CD4-positive, alpha-beta T cell (primary cell): ENCODE measurements around the gene PEX3. TPM values are rescaled to one million over a fixed set of nuclear protein-coding genes. Genes with fewer than 3 reads are reported as not detected.

Experiments used
- ATAC-seq: fragments of 200-7000 bp; cut with Tn5 transposase; one replicate; pipeline ENCODE4 v1.10.0; 2022; ENCODE audit warnings: mild to moderate bottlenecking; ENCODE audit not compliant: poor library complexity
- CTCF ChIA-PET: fragments of 350-600 bp; sonication (Branson Sonifier 250); formaldehyde crosslinking; loops from one replicate; lab custom pipeline; 2021; ENCODE audit warnings: antibody characterized with exemption, inconsistent platforms; lab: Charles Lee
- POLR2A ChIA-PET: fragments of 350-600 bp; sonication (Branson Sonifier 250); formaldehyde crosslinking; loops from one replicate; lab custom pipeline; 2021; ENCODE audit warnings: antibody characterized with exemption, inconsistent platforms; lab: Charles Lee
- DNase-seq, 14 experiments: peaks; one replicate each; pipeline ENCODE4 v3.0.0-alpha.2; 2013 to 2020; ENCODE audit warnings: mixed read lengths in 2 of 14
- H3K27ac ChIP-seq, 2 donors: one replicate each; pipeline versions ENCODE4 v1.5.1 to v1.7.0; 2013; ENCODE audit warnings: low read length in 2 of 2, low read depth in 1 of 2, mild to moderate bottlenecking in 1 of 2
- H3K27me3 ChIP-seq, 2 experiments: 1 replicate in 1 of 2; 2 replicates in 1 of 2; pipeline versions ENCODE4 v1.6.1 to v1.7.0; 2013; ENCODE audit warnings: low read length in 2 of 2, control low read depth in 1 of 2, mild to moderate bottlenecking in 1 of 2, moderate library complexity in 1 of 2; ENCODE audit not compliant: insufficient read depth in 2 of 2, control insufficient read depth in 1 of 2
- H3K36me3 ChIP-seq: one replicate; pipeline ENCODE4 v1.6.1; 2013; ENCODE audit warnings: low read length, control low read depth; ENCODE audit not compliant: insufficient read depth
- H3K4me1 ChIP-seq: one replicate; pipeline ENCODE4 v1.6.1; 2013; ENCODE audit warnings: low read length, control low read depth; ENCODE audit not compliant: insufficient read depth
- H3K4me3 ChIP-seq: one replicate; pipeline ENCODE4 v1.5.1; 2013; ENCODE audit warnings: mild to moderate bottlenecking, low read length, moderate library complexity
- H3K9me3 ChIP-seq, 2 experiments: 1 replicate in 1 of 2; 2 replicates in 1 of 2; pipeline versions ENCODE4 v1.6.1 to v1.7.0; 2013; ENCODE audit warnings: low read length in 2 of 2, mild to moderate bottlenecking in 2 of 2, control low read depth in 1 of 2, moderate library complexity in 1 of 2; ENCODE audit not compliant: control insufficient read depth in 1 of 2, insufficient read depth in 1 of 2
- H3K27ac Mint-ChIP-seq: one replicate; pipeline ENCODE4 v1.8.0; 2020; ENCODE audit warnings: mixed read lengths
- H3K27me3 Mint-ChIP-seq: one replicate; pipeline ENCODE4 v1.8.0; 2021; ENCODE audit warnings: mixed read lengths
- H3K36me3 Mint-ChIP-seq: one replicate; pipeline ENCODE4 v1.8.0; 2021; ENCODE audit warnings: low read depth, mixed read lengths
- H3K4me1 Mint-ChIP-seq: one replicate; pipeline ENCODE4 v1.8.0; 2021; ENCODE audit warnings: low read depth, mixed read lengths
- H3K4me3 Mint-ChIP-seq: one replicate; pipeline ENCODE4 v1.8.0; 2020; ENCODE audit warnings: mild to moderate bottlenecking, mixed read lengths
- H3K9me3 Mint-ChIP-seq: one replicate; pipeline ENCODE4 v1.8.0; 2020; ENCODE audit warnings: mixed read lengths
- CTCF ChIP-seq: fragments of 200-600 bp; IDR thresholded peaks from one replicate; pipeline ENCODE4 v1.8.0; 2022; ENCODE audit warnings: antibody characterized with exemption, mild to moderate bottlenecking
- intact Hi-C, 2 experiments: fragments of 100-400 bp; cut with DNase I in 1 of 2; cut with micrococcal nuclease in 1 of 2; formaldehyde crosslinking; loops; one replicate each; pipeline versions ENCODE4 v1.15.1 to v1.9.0; 2023 to 2025; cut with DNase I, micrococcal nuclease
- total RNA-seq, 174 experiments: library from RNA in 2 of 174; stranded (reverse) in 2 of 174; gene quantifications; one replicate each; pipeline ENCODE4 v1.2.3 and lab custom pipeline; 2021 to 2026

The PEX3 gene
- total RNA-seq, 2 experiments from 2014 or later: 7.3 to 9.7 TPM

GRCh38 chr6:143482593-143482992 lies 32.0 kb downstream of the PEX3 start:
- ChIA-PET CTCF (interaction anchor here (1.4 kb wide), 1 partner anchor 55 kb away, joined by 3 read pairs; no protein-coding TSS in a partner anchor), POLR2A (no interaction called here)
- Histone ChIP-seq H3K4me1 (no peaks in the 10 kb centered on the region), H3K9me3 (no peaks in the 10 kb centered on the region), H3K4me3 (no peak overlapping the region), H3K36me3 (peaks cover 14% of the 10 kb centered on the region), H3K27ac (no peak overlapping the region), H3K27me3 (no peaks in the 10 kb centered on the region)
- peaks cover 39% of the 10 kb centered on the region for H3K36me3 Mint-ChIP-seq
- H3K27ac Mint-ChIP-seq: no peak overlapping the region
- H3K27me3 Mint-ChIP-seq: no peaks in the 10 kb centered on the region
- H3K4me3 Mint-ChIP-seq: no peak overlapping the region
- intact Hi-C loops: no loop called here
- no peaks in the 10 kb centered on the region for H3K9me3 Mint-ChIP-seq
- ATAC-seq: no peak
- DNase-seq: no peak
- TF ChIP-seq CTCF: no peak
- no peaks in the 10 kb centered on the region for H3K4me1 Mint-ChIP-seq

GRCh38 chr6:143485967-143486366 lies 35.4 kb downstream of the PEX3 start:
- DNase-seq: no peak
- no peak for TF ChIP-seq CTCF
- Mint-ChIP-seq H3K36me3 (peaks cover 18% of the 10 kb centered on the region), H3K4me1 (no peaks in the 10 kb centered on the region), H3K27me3 (no peaks in the 10 kb centered on the region), H3K27ac (no peak overlapping the region), H3K9me3 (no peaks in the 10 kb centered on the region), H3K4me3 (no peak overlapping the region)
- POLR2A ChIA-PET: no interaction called here
- Histone ChIP-seq H3K9me3 (no peaks in the 10 kb centered on the region), H3K4me1 (no peaks in the 10 kb centered on the region), H3K27me3 (no peaks in the 10 kb centered on the region), H3K36me3 (peaks cover 5% of the 10 kb centered on the region), H3K4me3 (no peak overlapping the region), H3K27ac (no peak overlapping the region)
- CTCF ChIA-PET: no interaction called here
- intact Hi-C loops: no loop called here
- no peak for ATAC-seq

GRCh38 chr6:143486752-143487151 lies 36.1 kb downstream of the PEX3 start:
- no peak for TF ChIP-seq CTCF
- no peaks in the 10 kb centered on the region for H3K27me3 ChIP-seq
- no peak for DNase-seq
- H3K4me3 ChIP-seq: no peak overlapping the region
- no peaks in the 10 kb centered on the region for H3K4me1 ChIP-seq
- H3K9me3 ChIP-seq: no peaks in the 10 kb centered on the region
- Mint-ChIP-seq H3K4me1 (no peaks in the 10 kb centered on the region), H3K9me3 (no peaks in the 10 kb centered on the region), H3K36me3 (peaks cover 18% of the 10 kb centered on the region), H3K4me3 (no peak overlapping the region), H3K27ac (no peak overlapping the region), H3K27me3 (no peaks in the 10 kb centered on the region)
- ATAC-seq: no peak
- CTCF ChIA-PET: no interaction called here
- H3K27ac ChIP-seq: no peak overlapping the region
- POLR2A ChIA-PET: no interaction called here
- intact Hi-C loops: no loop called here
- H3K36me3 ChIP-seq: peaks cover 5% of the 10 kb centered on the region
